CD14-positive monocyte (primary cell): ENCODE results near the gene ELP1. TPM values are rescaled to one million over a fixed set of nuclear protein-coding genes. Genes with fewer than 3 reads are reported as not detected.

ENCODE experiments used
- DNase-seq, 3 donors: peaks; one replicate each; pipeline ENCODE4 v3.0.0-alpha.2; 2011 to 2022
- H2AFZ ChIP-seq: 2 replicates; pipeline ENCODE4 v1.6.0; 2012; ENCODE audit warnings: mild to moderate bottlenecking, low read depth, low read length, inconsistent platforms; ENCODE audit not compliant: insufficient read depth, poor library complexity, severe bottlenecking
- H3K27ac ChIP-seq, 2 donors: 1 replicate in 1 of 2; 2 replicates in 1 of 2; pipeline ENCODE4 v1.5.1; 2012 to 2013; ENCODE audit warnings: low read length in 2 of 2, control low read depth in 1 of 2, inconsistent platforms in 1 of 2, low read depth in 1 of 2, mild to moderate bottlenecking in 1 of 2
- H3K27me3 ChIP-seq, 2 donors: one replicate each; pipeline versions ENCODE4 v1.6.0 to v1.6.1; 2011 to 2013; ENCODE audit warnings: low read length in 2 of 2; ENCODE audit not compliant: control insufficient read depth in 2 of 2, insufficient read depth in 2 of 2
- H3K36me3 ChIP-seq, 2 donors: replicated peaks in 1 of 2; 1 replicate in 1 of 2; 2 replicates in 1 of 2; pipeline versions ENCODE4 v1.5.1 to v1.6.1; 2012 to 2013; ENCODE audit warnings: low read length in 2 of 2, control low read depth in 1 of 2, inconsistent platforms in 1 of 2, mild to moderate bottlenecking in 1 of 2; ENCODE audit not compliant: insufficient read depth in 2 of 2, control insufficient read depth in 1 of 2
- H3K4me1 ChIP-seq, 2 donors: 1 replicate in 1 of 2; 2 replicates in 1 of 2; pipeline versions ENCODE4 v1.5.1 to v1.6.1; 2012 to 2013; ENCODE audit warnings: low read length in 2 of 2, control low read depth in 1 of 2, inconsistent platforms in 1 of 2, mild to moderate bottlenecking in 1 of 2, moderate library complexity in 1 of 2; ENCODE audit not compliant: insufficient read depth in 2 of 2, control insufficient read depth in 1 of 2
- H3K4me2 ChIP-seq: replicated peaks from 2 replicates; pipeline ENCODE3; 2012; ENCODE audit warnings: low read length, moderate library complexity, mild to moderate bottlenecking; ENCODE audit not compliant: poor library complexity, severe bottlenecking; ENCODE audit errors: extremely low read depth
- H3K4me3 ChIP-seq, 3 experiments: fragments of 200-600 bp in 1 of 3; sonication (generic) in 1 of 3; replicated peaks in 1 of 3; 1 replicate in 2 of 3; 2 replicates in 1 of 3; pipeline ENCODE4 v1.5.1; 2011 to 2013; ENCODE audit warnings: low read length in 3 of 3, mild to moderate bottlenecking in 3 of 3, control low read depth in 2 of 3, low read depth in 2 of 3, inconsistent platforms in 1 of 3, moderate library complexity in 1 of 3
- H3K79me2 ChIP-seq: 2 replicates; pipeline ENCODE4 v1.6.0; 2012; ENCODE audit warnings: mild to moderate bottlenecking, control low read depth, inconsistent platforms, low read length, moderate library complexity; ENCODE audit not compliant: insufficient read depth
- H3K9ac ChIP-seq: 2 replicates; pipeline ENCODE4 v1.6.0; 2017; ENCODE audit warnings: low read length, mild to moderate bottlenecking; ENCODE audit not compliant: insufficient read depth, poor library complexity, severe bottlenecking
- H3K9me3 ChIP-seq, 2 donors: replicated peaks in 1 of 2; 1 replicate in 1 of 2; 2 replicates in 1 of 2; pipeline versions ENCODE4 v1.5.1 to v1.6.1; 2012 to 2013; ENCODE audit warnings: low read length in 2 of 2, control low read depth in 1 of 2; ENCODE audit not compliant: control insufficient read depth in 1 of 2, insufficient read depth in 1 of 2
- H4K20me1 ChIP-seq: 2 replicates; pipeline ENCODE4 v1.6.0; 2012; ENCODE audit warnings: mild to moderate bottlenecking, low read length, control low read depth, moderate library complexity; ENCODE audit not compliant: insufficient read depth
- H3K27ac Mint-ChIP-seq, 7 donors: one replicate each; pipeline ENCODE4 v1.8.0; 2020; ENCODE audit warnings: mild to moderate bottlenecking in 7 of 7, mixed read lengths in 7 of 7, moderate library complexity in 6 of 7, inconsistent platforms in 2 of 7
- H3K27me3 Mint-ChIP-seq, 3 donors: one replicate each; pipeline ENCODE4 v1.8.0; 2021 to 2022; ENCODE audit warnings: low read depth in 3 of 3, mild to moderate bottlenecking in 3 of 3, mixed read lengths in 3 of 3, moderate library complexity in 3 of 3, inconsistent platforms in 1 of 3
- H3K36me3 Mint-ChIP-seq, 2 donors: one replicate each; pipeline ENCODE4 v1.8.0; 2020; ENCODE audit warnings: mixed read lengths in 2 of 2, inconsistent platforms in 1 of 2, mild to moderate bottlenecking in 1 of 2
- H3K4me1 Mint-ChIP-seq: one replicate; pipeline ENCODE4 v1.8.0; 2020; ENCODE audit warnings: mild to moderate bottlenecking, mixed read lengths
- H3K4me3 Mint-ChIP-seq, 2 donors: one replicate each; pipeline ENCODE4 v1.8.0; 2020; ENCODE audit warnings: mild to moderate bottlenecking in 2 of 2, mixed read lengths in 2 of 2, moderate library complexity in 1 of 2
- H3K9me3 Mint-ChIP-seq, 7 donors: one replicate each; pipeline ENCODE4 v1.8.0; 2020 to 2022; ENCODE audit warnings: mixed read lengths in 7 of 7, mild to moderate bottlenecking in 6 of 7, moderate library complexity in 6 of 7, inconsistent platforms in 2 of 7
- CTCF ChIP-seq: fragments of 200-600 bp; IDR thresholded peaks from one replicate; pipeline ENCODE4 v1.8.0; 2022; ENCODE audit warnings: antibody characterized with exemption, mild to moderate bottlenecking
- WGBS: methylation state at CpG from one replicate; pipeline ENCODE4 v1.1.5; 2013; ENCODE audit warnings: missing lambda C conversion rate; ENCODE audit not compliant: insufficient coverage; 5-methylcytosine and 5-hydroxymethylcytosine counted together
- intact Hi-C, 2 donors: fragments of 100-400 bp; cut with micrococcal nuclease; formaldehyde crosslinking; loops; one replicate each; pipeline versions ENCODE4 v1.15.0 to v1.15.1; 2023
- polyA plus RNA-seq, 3 donors: library from polyadenylated mRNA; depleted of rRNA in 1 of 3; unstranded in 2 of 3; stranded (reverse) in 1 of 3; fragments of 300-500 nt in 2 of 3; fragments of >200 nt in 1 of 3; fragmentation: Illumina TruSeq in 2 of 3; gene quantifications; 1 replicate in 2 of 3; 2 replicates in 1 of 3; pipeline ENCODE4 v1.2.3, GENCODE V29; 2012 to 2021

ELP1 gene
- polyA plus RNA-seq, 3 donors = 7.9 to 12.2 (median 11.1) TPM

DNA sequence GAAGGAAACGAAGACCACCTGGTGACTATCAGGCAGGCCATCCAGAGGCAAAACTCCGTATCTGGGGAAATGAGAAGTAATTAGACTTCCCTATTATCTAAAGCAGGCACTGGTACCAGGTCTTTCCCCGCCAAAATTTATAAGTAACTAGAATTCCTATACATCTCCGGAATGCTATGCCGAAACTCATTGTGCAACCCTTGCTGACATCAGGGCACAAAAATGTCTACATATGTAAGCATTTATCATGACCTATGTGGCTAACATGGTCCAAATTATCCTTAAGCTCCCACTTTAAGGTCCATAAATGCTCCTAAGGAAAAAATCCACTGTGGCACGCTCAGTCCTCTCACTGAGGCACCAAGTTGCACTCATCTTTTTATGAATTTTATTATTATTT, 95.9 kb downstream of the ELP1 start:
- 95% methylated on average over 2 of the region's 6 CpGs for WGBS
- Histone ChIP-seq H3K4me1 (peaks cover 34 to 44% of the 10 kb centered on the region in 2 donors), H3K27me3 (no peaks in the 10 kb centered on the region), H3K9me3 (no peaks in the 10 kb centered on the region), H3K4me3 (no peak overlapping the region), H3K27ac (no peak overlapping the region), H3K4me2 (no peak overlapping the region), H3K79me2 (no peaks in the 10 kb centered on the region), H4K20me1 (no peaks in the 10 kb centered on the region), H2AFZ (no peak overlapping the region), H3K36me3 (no peaks in the 10 kb centered on the region), H3K9ac (no peak overlapping the region)
- Mint-ChIP-seq H3K27ac (no peak overlapping the region), H3K9me3 (peaks cover 0 to 4% (median 0%) of the 10 kb centered on the region in 7 donors), H3K36me3 (no peaks in the 10 kb centered on the region), H3K4me1 (peaks cover 36% of the 10 kb centered on the region), H3K27me3 (peaks cover 0 to 3% (median 1%) of the 10 kb centered on the region in 3 donors), H3K4me3 (no peak overlapping the region)
- TF ChIP-seq CTCF = no peak
- intact Hi-C loops = no loop called here
- DNase-seq = no peak

DNA sequence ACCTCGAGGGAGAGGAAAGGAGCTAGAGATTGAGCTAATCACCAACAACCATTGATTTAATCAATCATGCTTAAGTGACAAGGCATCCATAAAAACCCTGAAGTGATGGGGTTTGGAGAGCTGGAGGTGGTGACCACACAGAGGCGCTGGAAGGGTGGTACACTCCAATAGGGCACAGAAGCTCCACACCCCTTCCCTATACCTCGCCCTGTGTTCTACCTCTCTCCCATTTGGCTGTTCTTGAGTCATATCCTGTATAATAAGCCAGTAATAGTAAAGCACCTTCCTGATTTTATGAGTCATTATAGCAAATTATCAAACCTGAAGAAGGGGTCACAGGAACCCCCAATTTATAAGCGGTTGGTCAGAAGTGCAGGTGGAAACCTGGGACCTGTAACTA, 96.4 kb downstream of the ELP1 start:
- Histone ChIP-seq H2AFZ (no peak overlapping the region), H3K4me2 (no peak overlapping the region), H3K9me3 (no peaks in the 10 kb centered on the region), H3K9ac (no peak overlapping the region), H3K27ac (no peak overlapping the region), H3K36me3 (no peaks in the 10 kb centered on the region), H3K4me3 (no peak overlapping the region), H3K27me3 (no peaks in the 10 kb centered on the region), H4K20me1 (no peaks in the 10 kb centered on the region), H3K4me1 (peaks cover 29 to 39% of the 10 kb centered on the region in 2 donors), H3K79me2 (no peaks in the 10 kb centered on the region)
- Mint-ChIP-seq H3K36me3 (no peaks in the 10 kb centered on the region), H3K27ac (no peak overlapping the region), H3K27me3 (peaks cover 0 to 3% (median 0%) of the 10 kb centered on the region in 3 donors), H3K9me3 (peaks cover 0 to 4% (median 0%) of the 10 kb centered on the region in 7 donors), H3K4me1 (peaks cover 32% of the 10 kb centered on the region), H3K4me3 (no peak overlapping the region)
- DNase-seq = no peak
- no CpG with 5 or more reads among the region's 4 CpGs for WGBS
- intact Hi-C loops = no loop called here
- TF ChIP-seq CTCF = no peak
